ENCODE measurements around the gene TICAM2. TPM values are rescaled to one million over a fixed set of nuclear protein-coding genes. Genes with fewer than 3 reads are reported as not detected.
A peak's percentile ranks its signal among the peaks of the same experiment; 100 is the strongest.

TICAM2 gene
- total RNA-seq, 2 donors from 2014 or later, result 1.9 TPM

DNA sequence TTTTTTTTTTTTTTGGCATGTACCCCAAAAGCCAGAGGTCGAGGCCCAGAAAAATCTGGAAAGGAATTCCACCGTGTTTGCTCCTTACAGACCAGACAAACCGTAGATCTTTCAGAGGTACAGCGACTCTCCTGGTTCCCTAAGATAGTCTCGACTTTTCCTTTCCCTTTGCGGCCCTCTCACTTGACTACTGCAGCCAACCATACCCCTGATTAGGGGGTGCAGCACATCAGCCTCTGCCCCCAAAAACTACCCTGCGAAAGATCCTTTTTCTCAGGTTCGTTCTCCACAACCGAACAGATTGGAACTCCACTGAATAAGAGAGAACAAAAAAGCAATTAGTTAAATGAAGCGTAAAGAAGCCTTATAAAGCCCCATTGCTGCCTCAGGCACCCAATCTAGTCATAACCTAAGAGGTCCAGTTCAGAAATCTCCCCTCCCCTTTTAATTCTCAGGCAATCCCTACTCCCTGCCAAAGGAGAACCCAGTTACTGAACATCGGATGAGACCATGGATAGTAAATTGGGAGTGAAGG is 379 bp upstream of the TICAM2 start:
- no peak for DNase-seq (ENCODE audit: low spot score)
- intact Hi-C loops (cut with DNase I), result no loop called here
- TF ChIP-seq, protein P1, sequence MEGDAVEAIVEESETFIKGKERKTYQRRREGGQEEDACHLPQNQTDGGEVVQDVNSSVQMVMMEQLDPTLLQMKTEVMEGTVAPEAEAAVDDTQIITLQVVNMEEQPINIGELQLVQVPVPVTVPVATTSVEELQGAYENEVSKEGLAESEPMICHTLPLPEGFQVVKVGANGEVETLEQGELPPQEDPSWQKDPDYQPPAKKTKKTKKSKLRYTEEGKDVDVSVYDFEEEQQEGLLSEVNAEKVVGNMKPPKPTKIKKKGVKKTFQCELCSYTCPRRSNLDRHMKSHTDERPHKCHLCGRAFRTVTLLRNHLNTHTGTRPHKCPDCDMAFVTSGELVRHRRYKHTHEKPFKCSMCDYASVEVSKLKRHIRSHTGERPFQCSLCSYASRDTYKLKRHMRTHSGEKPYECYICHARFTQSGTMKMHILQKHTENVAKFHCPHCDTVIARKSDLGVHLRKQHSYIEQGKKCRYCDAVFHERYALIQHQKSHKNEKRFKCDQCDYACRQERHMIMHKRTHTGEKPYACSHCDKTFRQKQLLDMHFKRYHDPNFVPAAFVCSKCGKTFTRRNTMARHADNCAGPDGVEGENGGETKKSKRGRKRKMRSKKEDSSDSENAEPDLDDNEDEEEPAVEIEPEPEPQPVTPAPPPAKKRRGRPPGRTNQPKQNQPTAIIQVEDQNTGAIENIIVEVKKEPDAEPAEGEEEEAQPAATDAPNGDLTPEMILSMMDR (IDR thresholded peaks at IDR 0.05), result no peak
- TF ChIP-seq POLR2A (IDR thresholded peaks at IDR 0.05), result no peak
- 45% methylated on average over 11 of the region's 11 CpGs for WGBS
- Histone ChIP-seq H3K9me3 (no peaks in the 10 kb centered on the region), H3K27me3 (replicated peaks; ENCODE audit: insufficient read depth) (no peaks in the 10 kb centered on the region), H3K4me1 (replicated peaks) (no peaks in the 10 kb centered on the region), H3K4me3 (peak overlapping the region; percentile 83 to 89), H3K27ac (peak overlapping the region; percentile 85 to 88), H3K36me3 (no peaks in the 10 kb centered on the region)

DNA sequence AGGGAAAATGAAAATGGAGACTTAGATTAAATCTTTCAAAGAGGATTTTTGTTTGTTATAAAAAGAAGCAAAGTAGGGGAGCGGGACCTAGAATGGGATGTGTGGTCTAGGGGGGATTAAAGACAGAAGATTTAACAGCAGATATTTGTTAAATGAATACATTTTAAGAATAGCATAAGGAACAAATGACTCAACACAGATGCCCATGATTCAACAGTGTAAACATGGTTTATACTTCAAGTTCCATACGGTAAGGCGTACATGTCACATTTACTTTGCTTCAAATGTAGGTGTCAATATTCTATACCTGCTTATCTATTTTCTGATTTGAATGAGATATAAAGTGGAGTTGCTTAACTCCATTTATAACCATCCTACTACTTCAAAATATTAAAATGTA is 1.5 kb downstream of the TICAM2 start:
- TF ChIP-seq POLR2A (IDR thresholded peaks at IDR 0.05) (no peak), POLR2AphosphoS5 (IDR thresholded peaks at IDR 0.05) (no peak)
- TF ChIP-seq, protein P1 (IDR thresholded peaks at IDR 0.05), result no peak
- Histone ChIP-seq H3K9me3 (no peaks in the 10 kb centered on the region), H3K27me3 (replicated peaks; ENCODE audit: insufficient read depth) (no peaks in the 10 kb centered on the region), H3K4me1 (replicated peaks) (no peaks in the 10 kb centered on the region), H3K27ac (no peak overlapping the region), H3K4me3 (no peak overlapping the region), H3K36me3 (no peaks in the 10 kb centered on the region)
- WGBS, result 90% methylated on average over 3 of the region's 3 CpGs
- no peak for DNase-seq (ENCODE audit: low spot score)
- intact Hi-C loops (cut with DNase I), result no loop called here

DNA sequence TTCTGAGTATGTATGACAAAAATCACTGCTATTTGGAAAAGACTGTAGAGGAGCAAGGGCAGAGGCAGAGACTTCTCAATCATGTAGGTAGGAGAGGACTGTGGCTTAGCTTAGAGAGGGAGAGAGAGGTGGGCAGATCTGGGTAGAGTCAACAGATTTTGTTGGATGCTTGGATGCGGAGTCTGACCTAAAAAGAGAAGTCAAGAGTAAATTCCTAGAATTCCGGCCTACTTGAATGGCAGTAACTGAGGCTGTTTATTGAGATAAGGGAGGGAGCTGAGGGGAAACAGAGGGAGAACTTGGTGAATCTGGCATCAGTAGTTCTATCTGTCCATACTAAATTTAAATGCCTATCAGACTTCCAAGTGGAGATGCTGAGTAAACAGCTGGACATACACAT is 2.4 kb downstream of the TICAM2 start:
- 86% methylated on average over 2 of the region's 2 CpGs for WGBS
- no peaks in the 10 kb centered on the region for H3K4me1 ChIP-seq (replicated peaks)
- TF ChIP-seq POLR2AphosphoS5 (IDR thresholded peaks at IDR 0.05) (no peak), POLR2A (IDR thresholded peaks at IDR 0.05) (no peak)
- TF ChIP-seq, protein P1 (IDR thresholded peaks at IDR 0.05), result no peak
- no peak for DNase-seq (ENCODE audit: low spot score)
- no peaks in the 10 kb centered on the region for H3K36me3 ChIP-seq
- H3K27ac ChIP-seq, result no peak overlapping the region
- H3K27me3 ChIP-seq (replicated peaks; ENCODE audit: insufficient read depth), result no peaks in the 10 kb centered on the region
- H3K4me3 ChIP-seq, result no peak overlapping the region
- intact Hi-C loops (cut with DNase I), result no loop called here
- no peaks in the 10 kb centered on the region for H3K9me3 ChIP-seq

DNA sequence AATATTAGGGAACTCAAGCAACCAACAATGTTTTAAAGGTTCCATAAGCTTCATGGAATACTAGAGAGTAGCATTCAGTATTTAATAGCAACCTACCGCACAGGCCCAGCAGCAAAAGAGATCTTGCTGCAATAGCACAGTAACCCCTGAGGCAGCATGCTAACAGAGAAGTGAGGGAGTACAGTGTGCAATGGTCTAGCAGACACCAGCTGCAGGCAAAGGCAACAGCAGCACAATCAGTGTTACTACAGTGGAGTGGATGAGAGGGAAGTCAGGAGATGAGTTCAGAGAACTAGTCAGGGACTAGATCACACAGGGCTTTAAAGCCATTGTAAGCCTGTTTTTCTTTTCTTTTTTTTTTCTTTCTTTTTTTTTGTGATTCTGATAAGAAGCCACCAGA is 2.8 kb downstream of the TICAM2 start:
- no peaks in the 10 kb centered on the region for H3K36me3 ChIP-seq
- no peaks in the 10 kb centered on the region for H3K4me1 ChIP-seq (replicated peaks)
- H3K27me3 ChIP-seq (replicated peaks; ENCODE audit: insufficient read depth), result no peaks in the 10 kb centered on the region
- H3K27ac ChIP-seq, result no peak overlapping the region
- 76% methylated on average over 1 of the region's 1 CpG for WGBS
- H3K9me3 ChIP-seq, result no peaks in the 10 kb centered on the region
- intact Hi-C loops (cut with DNase I), result no loop called here
- H3K4me3 ChIP-seq, result no peak overlapping the region
- TF ChIP-seq, protein P1 (IDR thresholded peaks at IDR 0.05), result no peak
- no peak for TF ChIP-seq POLR2AphosphoS5 (IDR thresholded peaks at IDR 0.05)
- no peak for TF ChIP-seq POLR2A (IDR thresholded peaks at IDR 0.05)
- no peak for DNase-seq (ENCODE audit: low spot score)
